Loucy (cell line): Measurements from ENCODE around the gene BLVRA.
"Not testable (repeated sequence)": the region's sequence is repeated elsewhere in the genome, so short reads cannot be mapped to it uniquely, and the experiment has no call there.

Experiments
- H2AFZ ChIP-seq: fragments of 200-600 bp; sonication (generic); 2 replicates; pipeline ENCODE4 v1.6.0; 2016; ENCODE audit warnings: antibody characterized with exemption, mild to moderate bottlenecking, low read length, moderate library complexity
- H3F3A ChIP-seq: fragments of 200-600 bp; 2 replicates; pipeline ENCODE4 v1.6.0; 2016; ENCODE audit warnings: antibody characterized with exemption, low read depth, mild to moderate bottlenecking
- H3K27me3 ChIP-seq: fragments of 200-600 bp; sonication (generic); 2 replicates; pipeline ENCODE4 v1.6.1; 2014; ENCODE audit warnings: low read length, mild to moderate bottlenecking; ENCODE audit not compliant: insufficient read depth, poor library complexity, severe bottlenecking
- H3K36me3 ChIP-seq: fragments of 200-600 bp; sonication (generic); 2 replicates; pipeline ENCODE4 v1.6.1; 2016; ENCODE audit warnings: low read length; ENCODE audit not compliant: insufficient read depth
- H3K4me1 ChIP-seq: fragments of 200-600 bp; sonication (generic); 2 replicates; pipeline ENCODE4 v1.5.1; 2014; ENCODE audit warnings: low read length, mild to moderate bottlenecking; ENCODE audit not compliant: insufficient read depth, poor library complexity, severe bottlenecking
- H3K4me2 ChIP-seq: fragments of 200-600 bp; sonication (generic); 2 replicates; pipeline ENCODE4 v1.6.0; 2014; ENCODE audit warnings: antibody characterized with exemption, low read length, low read depth, mild to moderate bottlenecking; ENCODE audit not compliant: poor library complexity, severe bottlenecking
- H3K4me3 ChIP-seq: fragments of 200-600 bp; sonication (generic); 2 replicates; pipeline ENCODE4 v1.5.1; 2014; ENCODE audit warnings: low read length, mild to moderate bottlenecking, mixed read lengths; ENCODE audit not compliant: poor library complexity, severe bottlenecking
- H3K79me2 ChIP-seq: fragments of 200-600 bp; sonication (generic); 2 replicates; pipeline ENCODE4 v1.6.1; 2014; ENCODE audit warnings: low read length; ENCODE audit not compliant: insufficient read depth
- H3K9ac ChIP-seq: fragments of 200-600 bp; sonication (generic); 2 replicates; pipeline ENCODE4 v1.6.0; 2014; ENCODE audit warnings: mild to moderate bottlenecking, low read depth, low read length, moderate library complexity; ENCODE audit not compliant: poor library complexity, severe bottlenecking
- H3K9me2 ChIP-seq: fragments of 200-600 bp; sonication (generic); replicated peaks from 2 replicates; pipeline ENCODE4 v1.6.1; 2016; ENCODE audit warnings: low read depth, low read length, mixed read lengths
- H3K9me3 ChIP-seq: fragments of 200-600 bp; sonication (generic); 2 replicates; pipeline ENCODE4 v1.6.1; 2014; ENCODE audit warnings: mild to moderate bottlenecking, antibody characterized with exemption, low read length, low read depth; ENCODE audit not compliant: insufficient read depth
- H4K20me1 ChIP-seq: fragments of 200-600 bp; sonication (generic); 2 replicates; pipeline ENCODE4 v1.6.0; 2014; ENCODE audit warnings: antibody characterized with exemption, low read length, mild to moderate bottlenecking; ENCODE audit not compliant: insufficient read depth, poor library complexity, severe bottlenecking
- CTCF ChIP-seq: fragments of 200-600 bp; sonication (generic); conservative IDR thresholded peaks from 2 replicates; pipeline ENCODE4 v1.5.1; 2014; ENCODE audit warnings: mild to moderate bottlenecking, antibody characterized with exemption, low read length
- EZH2phosphoT487 ChIP-seq: fragments of 200-600 bp; IDR thresholded peaks from 2 replicates; pipeline ENCODE4 v1.6.1; 2018; ENCODE audit warnings: antibody characterized with exemption, mild to moderate bottlenecking, moderate library complexity, borderline replicate concordance

Gene BLVRA

GRCh38 chr7:43784030-43784584 is 25.6 kb downstream of the BLVRA start:
- Histone ChIP-seq H2AFZ (no peak overlapping the region), H4K20me1 (no peaks in the 10 kb centered on the region), H3K36me3 (no peaks in the 10 kb centered on the region), H3K4me2 (no peak overlapping the region), H3F3A (no peaks in the 10 kb centered on the region), H3K27me3 (no peaks in the 10 kb centered on the region), H3K79me2 (no peaks in the 10 kb centered on the region), H3K4me1 (no peaks in the 10 kb centered on the region), H3K9me3 (no peaks in the 10 kb centered on the region), H3K9ac (no peak overlapping the region), H3K9me2 (no peaks in the 10 kb centered on the region), H3K4me3 (no peak overlapping the region)
- TF ChIP-seq CTCF = no peak
- no peak for TF ChIP-seq EZH2phosphoT487

- H2AFZ ChIP-seq, H3F3A ChIP-seq, H3K79me2 ChIP-seq, H3K4me1 ChIP-seq, H3K9me2 ChIP-seq, H3K36me3 ChIP-seq, H4K20me1 ChIP-seq, H3K4me3 ChIP-seq, H3K27me3 ChIP-seq, H3K4me2 ChIP-seq, H3K9me3 ChIP-seq, H3K9ac ChIP-seq: not testable (repeated sequence)
These were observed 26.2 kb downstream of the BLVRA start for GRCh38 chr7:43784585-43785087.

GRCh38 chr7:43785420-43785819 is 26.9 kb downstream of the BLVRA start:
- no peaks in the 10 kb centered on the region for H3F3A ChIP-seq
- H3K27me3 ChIP-seq = no peaks in the 10 kb centered on the region
- H3K36me3 ChIP-seq = no peaks in the 10 kb centered on the region
- H4K20me1 ChIP-seq = no peaks in the 10 kb centered on the region
- no peaks in the 10 kb centered on the region for H3K79me2 ChIP-seq
- no peak overlapping the region for H2AFZ ChIP-seq
- no peaks in the 10 kb centered on the region for H3K9me2 ChIP-seq
- H3K4me1 ChIP-seq = no peaks in the 10 kb centered on the region
- no peaks in the 10 kb centered on the region for H3K9me3 ChIP-seq
- no peak overlapping the region for H3K4me2 ChIP-seq
- no peak overlapping the region for H3K9ac ChIP-seq
- TF ChIP-seq EZH2phosphoT487 (no peak), CTCF (no peak)
- no peak overlapping the region for H3K4me3 ChIP-seq

- Histone ChIP-seq H3K4me2 (no peak overlapping the region), H4K20me1 (no peaks in the 10 kb centered on the region), H3K27me3 (no peaks in the 10 kb centered on the region), H3K9ac (no peak overlapping the region), H3K4me3 (no peak overlapping the region), H3F3A (no peaks in the 10 kb centered on the region), H3K9me2 (no peaks in the 10 kb centered on the region), H3K4me1 (no peaks in the 10 kb centered on the region), H3K9me3 (no peaks in the 10 kb centered on the region), H3K36me3 (no peaks in the 10 kb centered on the region), H3K79me2 (no peaks in the 10 kb centered on the region), H2AFZ (no peak overlapping the region)
- TF ChIP-seq CTCF (no peak), EZH2phosphoT487 (no peak)
These were observed 29.3 kb downstream of the BLVRA start for GRCh38 chr7:43787771-43788170.
